22Rv1 (cell line): ENCODE data around the gene ANXA2.

Experiments
- ZFX ChIP-seq: fragments of 450-650 bp; IDR thresholded peaks from 2 replicates; pipeline ENCODE4 v1.6.1; 2017; ENCODE audit warnings: antibody characterized with exemption, borderline replicate concordance
- TF ChIP-seq, protein P1 (sequence below): fragments of 450-650 bp; IDR thresholded peaks from 2 replicates; pipeline ENCODE4 v1.5.1; 2017; ENCODE audit warnings: mild to moderate bottlenecking

DNA sequence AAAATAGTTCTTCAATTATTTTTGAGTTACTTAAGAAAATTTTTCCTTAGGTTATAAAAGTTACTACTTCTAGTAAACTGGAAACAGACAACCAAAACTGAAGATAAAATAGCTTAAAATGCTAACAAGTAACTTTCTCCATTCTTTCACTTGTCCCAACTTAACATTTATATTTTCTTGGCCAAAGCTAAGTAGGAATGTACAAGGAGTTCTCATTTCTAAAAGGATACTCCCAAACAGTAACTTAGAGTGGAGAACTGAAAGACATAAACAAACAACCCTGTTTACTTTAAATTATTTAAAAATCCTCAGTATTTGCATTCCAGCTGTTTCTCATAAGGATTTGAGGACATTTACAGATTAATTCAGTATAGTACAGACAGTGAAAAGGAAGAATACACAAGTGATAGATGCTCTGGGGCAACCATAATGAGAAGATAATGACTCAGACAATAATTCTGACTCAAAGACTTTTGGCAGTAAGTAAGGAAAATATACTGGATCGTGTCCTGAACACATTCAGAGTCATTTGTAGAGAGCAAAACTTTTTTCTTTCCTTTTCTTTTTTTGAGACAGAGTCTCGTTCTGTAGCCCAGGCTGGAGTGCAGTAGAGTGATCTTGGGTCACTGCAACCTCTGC, 29.2 kb upstream of the ANXA2 start:
- TF ChIP-seq, protein P1, sequence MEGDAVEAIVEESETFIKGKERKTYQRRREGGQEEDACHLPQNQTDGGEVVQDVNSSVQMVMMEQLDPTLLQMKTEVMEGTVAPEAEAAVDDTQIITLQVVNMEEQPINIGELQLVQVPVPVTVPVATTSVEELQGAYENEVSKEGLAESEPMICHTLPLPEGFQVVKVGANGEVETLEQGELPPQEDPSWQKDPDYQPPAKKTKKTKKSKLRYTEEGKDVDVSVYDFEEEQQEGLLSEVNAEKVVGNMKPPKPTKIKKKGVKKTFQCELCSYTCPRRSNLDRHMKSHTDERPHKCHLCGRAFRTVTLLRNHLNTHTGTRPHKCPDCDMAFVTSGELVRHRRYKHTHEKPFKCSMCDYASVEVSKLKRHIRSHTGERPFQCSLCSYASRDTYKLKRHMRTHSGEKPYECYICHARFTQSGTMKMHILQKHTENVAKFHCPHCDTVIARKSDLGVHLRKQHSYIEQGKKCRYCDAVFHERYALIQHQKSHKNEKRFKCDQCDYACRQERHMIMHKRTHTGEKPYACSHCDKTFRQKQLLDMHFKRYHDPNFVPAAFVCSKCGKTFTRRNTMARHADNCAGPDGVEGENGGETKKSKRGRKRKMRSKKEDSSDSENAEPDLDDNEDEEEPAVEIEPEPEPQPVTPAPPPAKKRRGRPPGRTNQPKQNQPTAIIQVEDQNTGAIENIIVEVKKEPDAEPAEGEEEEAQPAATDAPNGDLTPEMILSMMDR: no peak
- no peak for TF ChIP-seq ZFX
